GM12873 (cell line): ENCODE data around the gene CPXM2.

Source experiments
- CTCF ChIP-seq: IDR thresholded peaks from 2 replicates; pipeline ENCODE4 v1.5.1; 2012; ENCODE audit warnings: low read depth, mild to moderate bottlenecking, moderate library complexity, low read length, control low read depth; ENCODE audit not compliant: insufficient read depth; ENCODE audit errors: missing control alignments

Gene CPXM2

GRCh38 chr10:123787566-123787965 is 104.0 kb downstream of the CPXM2 start:
- TF ChIP-seq CTCF: no peak

- TF ChIP-seq CTCF: no peak
These were observed 104.7 kb downstream of the CPXM2 start for GRCh38 chr10:123786896-123787295.

DNA sequence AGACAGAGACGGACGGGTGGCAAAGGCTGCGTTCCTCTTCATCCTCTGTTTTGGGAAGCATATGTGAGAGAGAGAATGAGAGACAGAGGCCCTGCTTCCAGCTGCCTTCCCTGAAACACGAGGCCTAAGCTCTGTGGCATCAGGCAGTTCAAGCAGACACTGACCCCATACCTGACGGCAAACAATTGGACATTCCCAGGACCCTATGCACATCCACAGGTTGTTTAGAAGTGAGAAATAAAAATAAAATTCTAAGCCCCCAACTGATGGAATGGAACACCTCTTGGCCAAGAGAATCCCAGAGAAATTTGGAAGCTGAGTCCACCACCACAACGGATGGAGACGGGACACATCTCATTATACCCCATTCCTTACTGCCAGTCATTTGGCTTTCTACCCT is 105.3 kb downstream of the CPXM2 start:
- no peak for TF ChIP-seq CTCF

DNA sequence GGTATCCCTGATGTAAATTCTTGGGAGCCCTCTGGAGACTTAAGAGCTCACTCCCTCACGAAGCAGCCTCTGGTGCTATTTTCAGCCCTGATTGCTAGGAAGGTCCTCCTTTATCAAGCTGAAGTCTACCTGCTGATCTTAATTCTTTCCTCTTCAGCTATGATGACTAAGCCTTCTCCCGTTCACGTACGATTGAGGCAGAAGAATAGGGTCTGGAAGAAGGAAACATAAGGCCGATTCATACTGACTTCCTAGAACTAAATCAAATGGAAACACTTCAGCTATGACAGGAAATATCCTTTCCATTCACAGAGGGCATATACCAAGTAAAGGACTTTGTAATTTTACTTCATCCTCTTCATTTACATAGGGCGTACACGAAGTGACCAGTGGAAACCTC is 107.0 kb downstream of the CPXM2 start:
- TF ChIP-seq CTCF: no peak

- TF ChIP-seq CTCF: no peak
These were observed 107.4 kb downstream of the CPXM2 start for GRCh38 chr10:123784216-123784615.

DNA sequence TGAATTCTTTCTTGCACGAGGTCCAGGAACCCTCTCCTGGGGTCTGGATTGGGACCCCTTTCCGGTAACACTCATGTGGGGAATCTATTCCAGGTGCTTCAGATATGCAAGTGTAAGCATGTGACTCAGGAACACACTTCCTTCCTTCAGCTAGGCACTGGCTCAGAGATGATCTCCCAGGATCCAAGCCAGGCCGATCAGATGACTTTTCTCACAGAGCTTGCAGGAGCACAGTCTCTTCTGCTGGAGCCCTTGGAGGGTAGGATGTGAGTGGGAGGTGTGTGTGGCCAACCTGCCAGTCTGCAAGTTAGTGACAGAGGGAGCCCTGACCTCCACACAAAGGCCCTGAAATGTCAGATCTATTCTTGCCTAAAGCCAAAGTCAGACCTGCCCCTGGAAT is 108.3 kb downstream of the CPXM2 start:
- TF ChIP-seq CTCF: no peak

DNA sequence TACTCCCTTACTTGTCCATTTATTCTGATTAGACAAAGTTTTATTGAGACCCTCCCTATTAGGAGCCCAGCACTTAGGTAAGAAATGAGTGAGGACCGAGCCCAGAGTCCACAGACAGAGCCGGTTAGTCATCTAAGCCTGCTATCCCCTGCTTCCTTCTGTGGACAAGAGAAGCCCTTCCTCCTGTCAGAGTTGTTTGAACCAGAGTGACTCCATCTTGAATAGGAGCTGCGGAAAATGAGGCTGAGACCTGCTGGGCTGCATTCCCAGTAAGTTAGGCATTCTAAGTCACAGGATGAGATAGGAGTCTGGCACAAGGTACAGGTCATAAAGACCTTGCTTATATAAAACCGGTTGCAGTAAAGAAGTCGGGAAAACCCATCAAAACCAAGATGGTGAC is 109.1 kb downstream of the CPXM2 start:
- TF ChIP-seq CTCF: no peak

DNA sequence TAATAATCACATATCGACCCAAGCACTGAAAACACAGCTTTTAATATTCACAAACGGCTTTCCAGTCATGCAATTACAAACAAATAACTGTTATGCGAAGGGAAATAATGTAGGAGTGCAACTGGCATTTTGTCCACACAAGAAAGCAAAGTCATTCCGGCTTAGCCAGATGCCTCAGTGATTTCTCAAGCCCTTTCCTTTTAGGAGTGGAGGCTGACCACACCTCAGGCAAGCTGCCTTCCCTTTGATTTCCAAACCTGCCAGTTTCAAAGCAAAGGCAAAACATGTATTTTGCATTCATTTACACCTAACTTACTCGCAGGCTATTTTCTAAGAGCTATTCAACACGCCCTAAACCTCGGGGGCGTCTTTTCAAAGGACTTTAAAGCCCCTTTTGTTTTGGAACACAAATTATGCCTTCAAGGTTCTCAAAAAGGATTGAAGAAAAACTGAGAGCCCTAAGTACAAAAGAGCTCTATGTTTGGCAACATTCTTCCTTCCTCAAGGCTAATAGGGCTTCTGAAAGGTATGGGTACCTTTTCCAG is 109.6 kb downstream of the CPXM2 start:
- no peak for TF ChIP-seq CTCF
